Tibial artery (tissue), 4 donors: ENCODE measurements around the gene SLC35B2.

Experiments used
- DNase-seq, 2 donors: peaks; one replicate each; pipeline ENCODE4 v3.0.0-alpha.2; 2019
- H3K27ac ChIP-seq, 2 donors: fragments of 200-600 bp; sonication (generic) in 1 of 2; 1 replicate in 1 of 2; 2 replicates in 1 of 2; pipeline ENCODE4 v1.5.1; 2018 to 2019; ENCODE audit warnings: mild to moderate bottlenecking in 1 of 2
- H3K27me3 ChIP-seq, 2 donors: fragments of 200-600 bp; sonication (generic) in 1 of 2; one replicate each; pipeline versions ENCODE4 v1.5.1 to v1.6.0; 2016 to 2019
- H3K36me3 ChIP-seq, 3 donors: fragments of 200-600 bp; sonication (generic) in 2 of 3; one replicate each; pipeline ENCODE4 v1.5.1; 2016 to 2019; ENCODE audit warnings: mild to moderate bottlenecking in 2 of 3
- H3K4me1 ChIP-seq, 4 donors: fragments of 200-600 bp; sonication (generic) in 2 of 4; 1 replicate in 3 of 4; 2 replicates in 1 of 4; pipeline ENCODE4 v1.5.1; 2016 to 2019
- H3K4me3 ChIP-seq, 2 donors: fragments of 200-600 bp; sonication (generic) in 1 of 2; 1 replicate in 1 of 2; 2 replicates in 1 of 2; pipeline ENCODE4 v1.5.1; 2018 to 2019; ENCODE audit warnings: mild to moderate bottlenecking in 2 of 2
- H3K9me3 ChIP-seq, 3 donors: fragments of 200-600 bp; sonication (generic) in 1 of 3; one replicate each; pipeline ENCODE4 v1.5.1; 2016 to 2019
- intact Hi-C: fragments of 100-400 bp; cut with DNase I; formaldehyde crosslinking; loops from one replicate; pipeline ENCODE4 v1.15.0; 2023; ENCODE audit warnings: low total_unique reads
- TF ChIP-seq, protein P1 (sequence below), 2 experiments: fragments of 200-600 bp in 1 of 2; fragments of 450-650 bp in 1 of 2; IDR thresholded peaks; one replicate each; pipeline ENCODE4 v1.5.1; 2017 to 2019; ENCODE audit warnings: antibody characterized with exemption in 2 of 2, mild to moderate bottlenecking in 1 of 2, moderate library complexity in 1 of 2

Gene SLC35B2

DNA sequence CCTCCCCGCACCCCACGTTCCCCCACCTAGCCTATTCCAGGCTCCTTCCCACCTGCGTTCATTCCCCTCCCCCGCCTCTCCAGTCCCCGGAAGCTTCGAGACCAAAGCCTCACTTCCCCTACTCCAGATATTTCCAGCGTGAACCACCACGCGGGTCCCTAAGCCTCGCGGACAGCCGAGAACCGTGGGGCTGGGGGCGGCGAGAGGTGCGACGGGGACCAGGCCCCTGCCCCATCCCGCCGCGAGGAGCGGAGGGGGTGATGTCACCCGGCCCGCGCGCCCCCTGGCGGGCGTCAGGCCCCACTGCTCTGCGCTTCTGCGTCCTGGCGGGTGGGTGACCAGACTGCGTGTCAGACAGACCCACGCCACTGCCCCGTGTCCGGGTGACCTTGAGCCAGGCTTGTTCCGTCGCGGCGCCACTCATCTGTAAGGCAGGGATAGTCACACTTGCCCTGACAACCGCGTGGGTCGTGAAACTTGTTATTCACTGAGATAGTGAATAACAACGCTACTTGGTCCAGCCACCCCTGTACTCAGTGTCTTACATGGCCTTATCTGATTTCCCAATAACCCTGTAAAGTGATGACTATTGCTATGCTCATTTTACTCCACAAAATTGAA is 19.4 kb downstream of the SLC35B2 start:
- peak; percentile 78 to 90 for DNase-seq
- intact Hi-C loops: no loop called here
- no peaks in the 10 kb centered on the region for H3K9me3 ChIP-seq
- TF ChIP-seq, protein P1, sequence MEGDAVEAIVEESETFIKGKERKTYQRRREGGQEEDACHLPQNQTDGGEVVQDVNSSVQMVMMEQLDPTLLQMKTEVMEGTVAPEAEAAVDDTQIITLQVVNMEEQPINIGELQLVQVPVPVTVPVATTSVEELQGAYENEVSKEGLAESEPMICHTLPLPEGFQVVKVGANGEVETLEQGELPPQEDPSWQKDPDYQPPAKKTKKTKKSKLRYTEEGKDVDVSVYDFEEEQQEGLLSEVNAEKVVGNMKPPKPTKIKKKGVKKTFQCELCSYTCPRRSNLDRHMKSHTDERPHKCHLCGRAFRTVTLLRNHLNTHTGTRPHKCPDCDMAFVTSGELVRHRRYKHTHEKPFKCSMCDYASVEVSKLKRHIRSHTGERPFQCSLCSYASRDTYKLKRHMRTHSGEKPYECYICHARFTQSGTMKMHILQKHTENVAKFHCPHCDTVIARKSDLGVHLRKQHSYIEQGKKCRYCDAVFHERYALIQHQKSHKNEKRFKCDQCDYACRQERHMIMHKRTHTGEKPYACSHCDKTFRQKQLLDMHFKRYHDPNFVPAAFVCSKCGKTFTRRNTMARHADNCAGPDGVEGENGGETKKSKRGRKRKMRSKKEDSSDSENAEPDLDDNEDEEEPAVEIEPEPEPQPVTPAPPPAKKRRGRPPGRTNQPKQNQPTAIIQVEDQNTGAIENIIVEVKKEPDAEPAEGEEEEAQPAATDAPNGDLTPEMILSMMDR (IDR thresholded peaks at IDR 0.05): peak; percentile 98 to 99
- no peaks in the 10 kb centered on the region for H3K27me3 ChIP-seq
- H3K4me1 ChIP-seq: peaks cover 0 to 51% (median 39%) of the 10 kb centered on the region in 4 donors
- peak overlapping the region; percentile 94 to 99 for H3K27ac ChIP-seq
- H3K36me3 ChIP-seq: peaks cover 3 to 7% (median 3%) of the 10 kb centered on the region in 3 donors
- peak overlapping the region; percentile 58 to 73 for H3K4me3 ChIP-seq

- Histone ChIP-seq H3K9me3 (no peaks in the 10 kb centered on the region), H3K4me1 (peaks cover 0 to 56% (median 46%) of the 10 kb centered on the region in 4 donors), H3K36me3 (peaks cover 10 to 14% (median 10%) of the 10 kb centered on the region in 3 donors), H3K27ac (peak overlapping the region; percentile 94 to 99), H3K27me3 (no peaks in the 10 kb centered on the region), H3K4me3 (peak overlapping the region; percentile 58 to 73)
- intact Hi-C loops: no loop called here
- DNase-seq: peak; percentile 98
- TF ChIP-seq, protein P1 (IDR thresholded peaks at IDR 0.05): no peak
Observed at GRCh38 chr6:44237021-44237812, 20.1 kb downstream of the SLC35B2 start.

GRCh38 chr6:44235891-44236516 is 21.3 kb downstream of the SLC35B2 start:
- TF ChIP-seq, protein P1 (IDR thresholded peaks at IDR 0.05): no peak
- intact Hi-C loops: no loop called here
- DNase-seq: no peak
- Histone ChIP-seq H3K27ac (peak overlapping the region; percentile 94 to 99), H3K4me3 (no peak overlapping the region), H3K36me3 (peaks cover 22 to 26% (median 23%) of the 10 kb centered on the region in 3 donors), H3K4me1 (peaks cover 0 to 56% (median 50%) of the 10 kb centered on the region in 4 donors), H3K9me3 (no peaks in the 10 kb centered on the region), H3K27me3 (no peaks in the 10 kb centered on the region)

GRCh38 chr6:44235269-44235668 is 22.1 kb downstream of the SLC35B2 start:
- Histone ChIP-seq H3K4me3 (no peak overlapping the region), H3K4me1 (peaks cover 0 to 57% (median 51%) of the 10 kb centered on the region in 4 donors), H3K9me3 (no peaks in the 10 kb centered on the region), H3K27me3 (no peaks in the 10 kb centered on the region), H3K27ac (peak overlapping the region; percentile 84 to 94), H3K36me3 (peaks cover 29 to 34% (median 30%) of the 10 kb centered on the region in 3 donors)
- TF ChIP-seq, protein P1 (IDR thresholded peaks at IDR 0.05): no peak
- intact Hi-C loops: no loop called here
- DNase-seq: no peak

DNA sequence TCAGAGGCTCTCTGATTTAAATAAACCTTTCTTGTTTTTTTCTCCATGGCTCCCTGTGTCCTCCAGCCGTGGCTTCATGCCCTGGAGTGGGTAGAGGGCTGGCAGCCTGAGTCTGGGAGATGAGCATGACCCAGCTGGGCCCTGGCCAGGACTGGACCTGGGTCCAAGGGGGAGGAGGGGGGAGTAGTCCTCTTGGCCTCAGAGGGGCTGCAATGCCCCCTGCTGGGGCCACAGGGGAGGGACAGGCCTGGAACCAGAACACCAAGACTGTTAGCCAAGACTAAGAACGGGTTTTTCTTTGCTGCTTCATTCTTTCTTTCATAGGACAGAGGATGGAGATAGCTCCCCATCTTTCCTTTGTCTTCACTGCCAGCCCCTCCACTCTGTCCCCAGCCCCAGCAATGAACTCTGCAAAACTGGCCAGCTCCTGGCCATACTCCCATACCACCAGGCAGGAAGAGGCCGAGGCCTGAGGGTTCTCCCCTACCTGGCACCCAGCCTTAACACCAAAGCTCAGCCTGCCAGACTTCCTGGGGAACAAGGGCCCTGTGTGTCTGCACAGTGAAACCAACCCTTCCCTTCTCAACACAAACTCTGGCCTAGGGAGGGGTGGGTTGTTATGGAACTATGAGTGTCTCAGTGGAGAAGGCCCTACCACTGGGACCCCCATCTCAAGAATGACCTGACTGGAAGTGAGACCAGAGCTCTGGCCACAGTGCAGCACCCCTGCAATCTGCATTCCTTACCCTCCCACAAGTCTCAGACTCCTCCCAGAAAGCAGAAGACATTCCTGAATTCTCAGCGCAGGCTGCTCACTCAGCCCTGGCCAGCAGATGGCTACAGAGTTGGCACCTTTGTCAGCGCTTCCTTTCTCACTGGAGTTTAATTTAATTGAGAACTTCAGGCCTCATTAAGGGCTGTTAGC is 23.0 kb downstream of the SLC35B2 start:
- peak; percentile 86 to 94 for DNase-seq
- Histone ChIP-seq H3K36me3 (peaks cover 38 to 43% (median 39%) of the 10 kb centered on the region in 3 donors), H3K27me3 (no peaks in the 10 kb centered on the region), H3K4me1 (peaks cover 0 to 66% (median 51%) of the 10 kb centered on the region in 4 donors), H3K27ac (peak overlapping the region; percentile 84 to 94), H3K9me3 (no peaks in the 10 kb centered on the region), H3K4me3 (no peak overlapping the region)
- TF ChIP-seq, protein P1 (IDR thresholded peaks at IDR 0.05): peak; percentile 81 to 83
- intact Hi-C loops: loop anchor here (5.0 kb wide), 1 partner anchor 62 kb away; no protein-coding TSS in a partner anchor
